GM18870 (cell line): Measurements from ENCODE around the gene CALN1.

Experiments
- ATAC-seq: cut with Tn5 transposase; IDR thresholded peaks from one replicate; pipeline ENCODE4 v1.9.1; 2021; ENCODE audit warnings: moderate library complexity; ENCODE audit not compliant: unreplicated experiment

The CALN1 gene

DNA sequence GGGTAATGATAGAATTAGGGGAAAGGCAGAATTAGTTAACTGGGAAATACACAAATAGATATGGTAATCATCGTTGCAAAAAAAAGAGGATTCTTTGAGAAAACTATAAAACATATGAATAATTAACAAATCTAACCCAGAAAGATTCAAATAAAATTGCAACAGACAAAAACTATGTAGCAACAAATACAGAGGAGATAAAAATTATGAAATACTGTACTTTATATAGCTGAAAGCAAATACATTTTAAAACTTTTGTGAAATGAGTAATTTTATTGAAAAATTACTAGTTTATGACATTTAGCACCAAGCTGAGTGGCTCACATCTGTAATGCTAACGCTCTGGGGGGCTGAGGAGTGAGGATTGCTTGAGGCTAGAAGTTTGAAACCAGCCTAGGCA, 356.7 kb downstream of the CALN1 start:
- no peak for ATAC-seq

DNA sequence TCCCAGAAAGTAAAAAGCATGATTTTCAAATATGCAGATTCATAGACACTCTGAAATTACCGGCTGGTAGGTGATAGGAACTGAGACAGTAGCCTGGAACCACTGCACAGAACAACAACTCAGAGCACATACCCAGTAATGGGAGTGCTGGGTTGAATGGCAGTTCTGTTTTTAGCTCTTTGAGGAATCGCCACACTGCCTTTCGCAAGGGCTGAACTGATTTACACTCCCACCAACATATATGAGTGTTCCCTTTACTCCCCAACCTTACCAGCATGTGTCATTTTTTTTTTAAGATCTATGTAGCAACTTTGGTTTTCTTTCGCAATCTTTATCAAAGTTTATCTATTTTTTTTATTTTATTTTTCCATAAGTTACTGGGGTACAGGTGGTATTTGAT, 358.8 kb downstream of the CALN1 start:
- no peak for ATAC-seq

DNA sequence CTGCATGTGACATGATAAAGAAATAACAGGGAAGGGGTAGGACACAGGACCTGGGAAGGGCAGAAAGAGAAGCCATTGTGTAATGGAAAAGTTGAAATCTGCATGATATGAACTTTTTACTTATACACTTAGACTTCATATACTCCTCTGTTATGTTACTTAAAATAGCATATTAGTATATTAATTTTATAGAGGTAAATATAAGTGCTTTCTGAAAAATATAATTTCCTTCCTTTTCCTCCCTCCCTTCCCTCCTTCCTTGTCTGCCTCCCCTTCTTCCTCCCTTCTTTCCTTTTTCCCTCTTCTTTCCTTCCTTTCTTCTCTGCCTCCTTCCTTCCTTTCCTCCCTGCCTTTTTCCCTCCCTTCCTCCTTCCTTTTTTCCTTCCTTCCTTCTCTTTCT, 363.7 kb downstream of the CALN1 start:
- no peak for ATAC-seq

DNA sequence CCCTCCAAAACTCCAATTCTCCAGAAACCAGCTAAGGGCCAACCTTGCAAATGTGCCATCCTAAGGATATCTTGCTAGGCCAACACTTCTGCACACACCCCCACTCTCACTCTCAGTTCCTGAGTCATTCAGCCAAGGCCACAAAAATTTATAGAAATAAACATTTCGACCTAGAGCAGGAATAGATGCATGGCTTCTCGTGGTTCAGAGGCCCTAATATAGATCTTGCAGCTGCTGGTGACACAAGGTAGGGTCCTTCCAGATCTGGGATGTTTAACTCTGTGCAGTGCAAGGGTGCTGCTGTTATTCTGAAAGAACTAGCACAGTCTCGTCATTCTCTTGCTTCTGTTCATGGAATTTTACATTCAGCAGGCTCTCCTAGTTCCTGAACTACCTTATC, 369.3 kb downstream of the CALN1 start:
- ATAC-seq: no peak

DNA sequence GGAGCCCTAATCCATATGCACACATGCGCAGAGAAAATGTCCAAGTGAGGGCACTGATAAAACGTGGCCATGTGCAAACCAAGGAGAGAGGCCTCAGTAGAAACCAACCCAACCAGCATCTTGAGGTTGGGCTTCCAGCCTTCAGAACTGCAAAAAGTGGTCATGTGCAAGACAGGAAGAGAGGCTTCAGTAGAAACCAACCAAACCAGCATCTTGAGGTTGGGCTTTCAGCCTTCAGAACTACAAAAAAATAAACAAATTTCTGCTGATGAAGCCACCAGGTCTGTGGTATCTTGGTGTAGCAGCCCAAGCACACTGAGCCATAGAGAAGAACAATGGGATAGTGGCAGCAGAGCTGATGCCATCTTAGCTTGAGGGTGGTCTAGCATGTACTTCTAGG, 371.5 kb downstream of the CALN1 start:
- ATAC-seq: no peak

DNA sequence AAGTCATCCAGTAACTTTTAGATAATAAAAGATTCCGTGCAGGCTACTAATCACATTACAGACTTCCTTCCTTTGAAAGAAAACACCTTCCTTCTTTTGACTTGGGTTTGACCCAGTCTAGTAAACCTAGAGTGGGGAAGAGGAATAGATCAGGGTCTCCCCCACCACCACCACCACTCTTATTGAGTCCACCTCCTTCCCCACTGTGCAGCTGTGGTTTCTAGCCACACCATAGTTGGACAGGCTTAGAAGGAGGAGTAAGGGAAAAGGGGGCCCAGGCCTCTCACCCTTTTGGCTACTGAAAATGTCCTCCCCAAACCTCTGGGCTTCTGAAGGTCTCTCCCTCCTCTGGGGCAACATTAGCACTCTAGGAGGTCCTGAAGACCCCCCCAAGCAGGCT, 372.7 kb downstream of the CALN1 start:
- no peak for ATAC-seq

DNA sequence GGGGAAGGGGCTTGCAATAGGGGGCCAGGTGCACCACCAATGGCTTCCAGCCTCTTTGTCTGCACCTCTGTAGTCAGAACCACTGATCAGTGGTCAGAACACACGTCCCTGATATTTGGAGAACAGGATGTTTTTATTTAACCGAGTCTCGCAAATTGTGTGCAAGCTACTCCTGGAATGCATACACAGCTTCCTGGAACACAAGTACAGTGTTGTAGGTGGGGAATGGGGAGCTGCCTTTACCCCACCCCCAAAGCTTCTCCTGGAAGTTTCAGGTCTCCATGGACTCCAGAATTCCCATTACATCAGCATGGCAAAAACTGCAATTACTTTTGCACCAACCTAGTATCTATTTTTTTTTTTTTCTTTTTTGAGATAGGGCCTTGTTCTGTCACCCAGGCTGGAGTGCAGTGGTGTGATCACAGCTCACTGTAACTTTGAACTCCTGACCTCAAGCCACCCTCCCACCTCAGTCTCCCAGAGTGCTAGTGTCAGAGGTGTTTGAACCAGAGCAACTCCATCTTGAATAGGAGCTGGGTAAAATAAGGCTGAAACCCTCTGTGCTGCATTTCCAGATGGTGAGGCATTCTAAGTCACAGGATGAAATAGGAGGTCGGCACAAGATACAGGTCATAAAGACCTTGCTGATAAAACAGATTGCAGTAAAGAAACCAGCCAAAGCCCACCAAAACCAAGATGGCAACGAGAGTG, 374.0 kb downstream of the CALN1 start:
- ATAC-seq: no peak

DNA sequence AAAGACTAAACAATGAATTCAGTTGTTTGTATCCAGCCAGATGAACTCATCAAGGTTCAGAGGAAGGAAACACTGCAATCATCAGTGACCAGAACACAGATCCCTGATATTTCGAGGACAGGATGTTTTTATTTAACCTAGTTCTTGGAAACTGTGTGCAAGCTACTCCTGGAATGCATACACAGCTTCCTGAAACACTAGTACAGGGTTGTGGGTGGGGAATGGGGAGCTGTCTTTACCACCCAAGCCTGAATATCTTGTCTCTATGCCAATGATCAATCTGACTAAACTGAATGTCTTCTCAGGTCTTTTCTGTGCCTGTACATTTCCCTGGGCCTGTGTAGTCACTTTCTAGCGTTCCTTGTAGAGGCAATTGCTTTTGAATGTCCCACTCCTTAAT, 374.6 kb downstream of the CALN1 start:
- ATAC-seq: no peak

DNA sequence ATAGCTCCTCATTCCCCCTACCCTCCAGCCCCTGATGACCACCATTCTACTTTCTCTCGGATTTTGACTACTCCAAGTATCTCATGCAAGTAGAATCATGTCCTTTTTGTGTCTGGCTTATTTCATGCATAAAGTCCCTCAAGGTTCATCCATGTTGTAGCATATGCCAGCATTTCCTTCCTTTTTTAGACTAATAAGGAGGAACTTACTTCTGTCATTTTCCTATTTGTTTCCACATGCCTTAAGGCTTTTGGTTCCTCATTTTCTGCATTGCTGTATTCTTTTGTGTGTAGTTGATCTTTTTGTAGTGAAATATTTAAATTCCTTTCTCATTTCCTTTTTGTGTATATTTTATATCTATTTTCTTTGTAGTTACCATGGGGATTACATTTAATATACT, 376.9 kb downstream of the CALN1 start:
- ATAC-seq: no peak

DNA sequence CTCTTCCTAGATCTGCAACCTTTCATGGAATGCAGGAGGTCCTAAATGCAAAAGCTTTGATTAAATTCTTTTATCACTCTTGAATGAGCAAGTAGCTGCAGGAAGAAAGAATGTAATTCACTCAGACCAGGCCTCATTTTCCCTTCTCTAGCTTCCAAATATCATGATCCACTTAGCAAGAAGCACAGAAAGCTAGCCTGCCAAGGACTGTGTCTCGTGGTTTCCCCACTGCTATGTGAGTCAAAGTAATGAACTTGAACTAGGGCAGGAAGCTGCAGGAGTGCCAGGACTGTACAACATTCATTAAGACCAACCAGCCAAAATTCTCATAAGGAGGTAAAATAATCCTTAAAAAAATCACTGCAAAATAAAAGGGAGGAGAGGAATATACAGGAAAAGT, 379.2 kb downstream of the CALN1 start:
- ATAC-seq: no peak

DNA sequence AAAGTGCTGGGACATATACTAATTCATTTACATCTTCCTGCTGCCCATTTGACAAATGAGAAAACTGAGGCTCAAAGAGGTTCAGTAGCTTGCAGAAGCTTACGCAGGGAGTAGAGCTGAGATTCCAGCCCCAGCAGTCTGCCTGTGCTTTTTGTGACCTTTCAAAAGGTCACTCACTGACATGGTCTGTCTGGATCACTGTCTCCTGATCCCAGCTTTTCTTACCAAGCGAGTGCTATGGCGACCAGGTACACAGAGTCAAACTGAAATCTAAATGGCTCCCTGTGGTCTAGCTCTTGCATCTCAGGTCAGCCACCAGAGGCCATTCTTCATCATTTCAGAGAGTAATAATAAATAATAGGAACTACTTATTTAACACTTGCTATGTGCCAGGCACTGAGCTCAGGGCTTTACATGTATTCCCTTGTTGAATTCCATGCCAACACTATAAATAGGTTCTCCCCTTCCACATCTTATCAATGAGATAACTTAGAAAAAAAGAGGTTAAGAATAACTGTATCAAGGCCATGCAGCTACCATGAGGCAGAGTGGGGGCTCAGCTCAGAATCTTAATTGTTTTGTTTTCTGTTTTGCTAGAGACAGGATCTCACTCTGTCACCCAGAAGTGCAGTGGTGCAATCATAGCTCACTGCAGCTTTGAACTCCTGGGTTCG, 381.0 kb downstream of the CALN1 start:
- ATAC-seq: no peak

DNA sequence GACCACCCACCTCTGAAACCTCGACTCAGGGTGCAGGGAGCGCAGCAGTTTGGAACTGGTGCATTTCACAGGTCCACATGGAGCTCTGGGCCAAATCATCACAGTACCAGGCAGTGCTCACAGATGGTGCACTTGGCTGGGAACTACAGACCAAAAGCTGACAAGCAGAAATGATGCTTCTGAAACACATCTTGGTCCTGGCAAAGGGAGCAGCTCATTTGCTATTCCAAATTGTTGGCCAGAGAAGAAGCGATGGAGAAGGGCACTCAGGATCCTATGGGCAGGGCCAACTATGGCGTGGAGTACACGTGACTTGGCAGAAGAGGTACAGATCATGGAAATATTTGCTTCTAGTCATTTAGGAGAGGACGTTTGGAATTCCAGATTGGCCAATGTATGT, 383.9 kb downstream of the CALN1 start:
- ATAC-seq: no peak

DNA sequence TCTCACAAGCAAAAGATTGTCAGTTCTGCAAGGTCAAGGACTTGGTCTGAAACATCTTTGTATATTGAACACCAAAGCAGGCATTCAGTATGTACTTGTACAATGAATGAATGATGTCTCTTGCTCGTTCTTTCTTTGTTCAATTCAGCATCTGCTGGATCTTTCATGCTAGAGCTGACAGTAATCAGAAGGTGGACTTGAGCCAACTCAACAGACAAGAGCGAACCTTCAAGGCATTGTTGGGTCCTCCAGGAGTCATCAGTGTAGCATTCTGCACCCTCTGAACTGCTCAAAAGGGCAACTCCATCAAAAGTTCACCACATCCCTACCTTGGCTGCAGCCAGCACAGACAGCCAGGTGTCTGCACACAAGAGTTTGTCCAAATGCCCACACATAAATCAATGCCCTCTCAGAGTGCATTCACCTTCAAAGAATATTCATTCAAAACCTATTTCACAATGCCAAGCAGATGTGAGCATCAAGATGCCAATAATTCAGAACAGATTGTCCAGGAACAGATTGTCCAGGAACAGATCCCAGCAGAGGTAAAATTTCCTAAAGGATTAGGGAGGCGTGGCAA, 386.7 kb downstream of the CALN1 start:
- no peak for ATAC-seq

DNA sequence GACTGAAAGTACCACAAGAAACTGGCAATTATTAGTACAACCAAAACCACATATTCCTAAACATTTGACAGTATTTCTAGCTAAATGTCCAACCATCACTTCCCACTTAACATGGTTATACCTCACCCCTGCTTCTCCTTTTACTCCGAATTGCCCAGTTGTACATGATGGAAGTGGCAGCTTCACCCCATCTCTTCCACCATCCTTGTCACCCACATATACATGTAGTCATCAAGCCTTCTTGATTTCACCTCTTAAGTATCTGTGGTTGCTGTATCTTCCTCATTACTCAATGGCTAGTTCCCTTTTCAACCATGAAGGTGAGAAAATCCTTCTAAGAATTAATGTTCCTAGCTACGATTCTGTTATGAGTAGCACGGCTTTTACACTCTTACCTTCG, 388.2 kb downstream of the CALN1 start:
- ATAC-seq: no peak

DNA sequence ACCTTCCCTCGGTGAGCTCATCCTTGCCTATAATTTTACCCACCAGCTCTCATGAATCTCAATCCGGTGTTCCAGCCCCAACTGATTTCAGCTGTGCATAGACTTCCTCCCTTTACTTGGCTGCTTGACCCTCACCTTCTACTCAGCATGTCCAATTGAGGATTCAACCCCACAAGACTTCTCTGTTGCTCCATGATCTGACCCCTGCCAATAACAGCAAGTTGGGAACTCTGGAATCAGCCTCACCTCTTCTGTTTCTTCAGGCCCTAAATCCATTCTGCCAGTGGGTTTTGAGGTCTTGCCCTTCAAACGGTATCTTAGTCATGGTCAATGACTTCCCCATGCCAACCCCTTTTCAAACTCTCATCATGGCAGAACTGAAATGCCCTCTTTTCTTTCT, 390.4 kb downstream of the CALN1 start:
- ATAC-seq: no peak

DNA sequence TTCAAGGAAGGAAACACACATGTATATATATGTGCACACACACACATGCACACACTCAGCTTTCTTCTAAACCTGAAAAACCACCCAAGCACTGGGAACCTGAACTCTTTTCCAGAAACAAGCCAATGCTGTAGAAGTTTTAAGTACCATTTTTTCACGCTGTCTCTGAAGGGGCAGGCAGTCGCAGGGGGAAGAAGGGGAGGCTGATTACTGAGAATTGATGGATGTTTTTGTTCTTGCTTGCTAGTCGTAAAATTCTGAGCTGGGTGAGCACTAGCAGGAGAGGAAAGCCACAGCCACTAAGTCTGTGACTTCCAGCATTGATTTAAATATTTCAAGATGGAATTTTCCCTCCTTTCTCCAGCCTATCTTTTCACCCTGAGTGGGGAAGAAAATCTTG, 391.8 kb downstream of the CALN1 start:
- ATAC-seq: no peak

DNA sequence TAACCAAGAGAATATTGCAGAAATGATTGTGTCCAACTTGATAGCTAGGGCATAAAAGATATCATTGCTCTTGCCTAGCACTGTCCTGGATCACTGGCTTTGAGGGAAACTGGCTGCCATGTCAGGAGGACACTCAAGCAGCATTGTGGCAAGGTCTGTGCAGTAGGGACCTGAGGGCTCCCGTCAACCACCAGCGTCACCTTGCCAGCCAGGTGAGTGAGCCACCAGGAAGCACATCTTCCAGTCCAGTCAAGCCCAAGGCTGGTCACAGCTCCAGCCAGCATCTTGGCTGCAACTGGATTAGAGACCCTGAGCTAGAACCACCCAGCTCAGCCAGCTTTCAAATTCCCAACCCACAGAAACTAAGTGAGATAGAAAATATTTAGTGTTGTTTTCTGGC, 392.7 kb downstream of the CALN1 start:
- no peak for ATAC-seq

DNA sequence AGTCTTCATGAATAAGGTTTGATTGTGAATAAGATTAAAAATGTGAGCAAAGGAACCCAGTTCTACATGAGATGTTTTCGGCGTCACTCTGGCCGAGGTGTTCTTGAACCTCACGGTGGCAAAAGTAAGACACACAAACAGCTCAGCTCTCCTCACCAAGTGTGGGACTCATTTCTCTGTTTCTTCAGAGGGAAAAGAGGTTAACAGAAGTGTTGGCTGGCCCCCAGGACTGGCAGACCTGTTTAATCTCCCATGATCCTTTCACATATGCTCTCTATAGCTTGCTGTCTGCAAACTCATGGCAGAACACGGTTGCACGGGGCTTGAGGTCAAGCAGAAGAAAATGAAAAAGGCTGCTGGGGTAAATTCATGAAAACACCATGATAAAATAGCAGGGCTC, 394.4 kb downstream of the CALN1 start:
- ATAC-seq: no peak

DNA sequence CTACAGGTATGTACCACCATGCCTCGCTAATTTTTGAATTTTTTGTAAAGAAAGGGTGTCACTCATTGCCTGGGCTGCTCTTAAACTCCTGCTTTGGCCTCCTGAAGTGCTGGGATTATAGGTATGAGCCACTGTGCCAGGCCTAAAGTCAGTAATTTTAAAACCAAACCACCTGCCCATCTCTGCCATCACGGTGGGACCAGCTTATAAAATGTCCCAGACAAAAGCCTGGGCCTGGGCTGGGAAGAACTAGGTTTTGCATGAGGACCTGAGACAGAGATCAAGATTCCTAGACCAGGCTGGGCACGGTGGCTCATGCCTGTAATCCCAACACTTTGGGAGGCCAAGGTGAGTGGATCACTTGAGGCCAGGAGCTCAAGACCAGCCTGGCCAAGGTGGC, 395.6 kb downstream of the CALN1 start:
- ATAC-seq: no peak

DNA sequence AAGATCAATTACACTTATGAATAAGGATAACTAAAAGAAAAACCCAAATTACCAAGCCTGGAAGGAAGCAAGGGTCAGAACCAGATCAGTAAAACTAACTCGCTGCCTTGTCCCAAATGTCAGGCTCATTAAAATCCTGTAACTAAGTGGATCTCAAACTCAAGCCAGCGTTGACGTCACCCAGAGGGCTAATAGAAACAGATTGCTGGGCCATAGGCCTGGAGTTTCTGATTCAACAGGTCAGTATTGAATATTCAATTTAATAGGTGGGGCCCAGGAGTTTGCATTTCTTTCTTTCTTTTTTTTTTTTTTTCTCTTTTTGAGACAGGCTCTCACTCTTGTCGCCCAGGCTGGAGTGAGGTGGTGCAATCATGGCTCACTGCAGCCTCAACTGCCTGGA, 397.0 kb downstream of the CALN1 start:
- ATAC-seq: no peak

DNA sequence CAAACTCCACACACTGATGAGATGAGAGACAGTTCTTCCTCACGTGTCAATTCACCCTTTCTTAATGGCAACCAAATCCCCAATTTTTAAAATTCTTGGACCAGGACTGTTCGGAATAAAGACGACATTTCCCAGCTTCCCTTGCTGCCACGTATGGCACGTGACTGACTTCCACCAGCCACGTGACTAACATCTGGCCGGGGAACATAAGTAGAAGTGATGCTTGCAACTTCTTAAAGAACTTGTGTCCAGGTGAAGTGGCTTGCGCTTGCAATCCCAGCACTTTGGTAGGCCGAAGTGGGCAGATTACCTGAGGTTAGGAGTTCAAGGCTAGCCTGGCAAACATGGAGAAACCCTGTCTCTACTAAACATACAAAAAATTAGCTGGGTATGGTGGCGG, 405.1 kb downstream of the CALN1 start:
- ATAC-seq: no peak

DNA sequence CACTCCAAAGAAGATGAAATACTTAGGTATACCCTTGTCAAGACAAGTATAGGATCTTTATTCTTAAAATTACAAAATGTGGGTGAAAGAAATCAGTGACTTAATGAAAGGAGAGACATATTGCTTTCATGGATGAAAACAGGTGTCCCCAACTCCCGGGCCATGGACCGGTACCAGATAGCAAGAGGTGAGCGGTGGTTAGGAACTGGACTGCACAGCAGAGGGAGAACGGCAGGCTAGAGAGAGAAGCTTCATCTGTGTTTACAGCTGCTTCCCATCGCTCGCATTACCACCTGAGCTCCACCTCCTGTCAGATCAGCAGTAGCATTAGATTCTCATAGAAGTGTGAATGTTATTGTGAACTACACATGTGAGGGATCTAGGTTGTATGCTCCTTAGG, 408.9 kb downstream of the CALN1 start:
- ATAC-seq: no peak

DNA sequence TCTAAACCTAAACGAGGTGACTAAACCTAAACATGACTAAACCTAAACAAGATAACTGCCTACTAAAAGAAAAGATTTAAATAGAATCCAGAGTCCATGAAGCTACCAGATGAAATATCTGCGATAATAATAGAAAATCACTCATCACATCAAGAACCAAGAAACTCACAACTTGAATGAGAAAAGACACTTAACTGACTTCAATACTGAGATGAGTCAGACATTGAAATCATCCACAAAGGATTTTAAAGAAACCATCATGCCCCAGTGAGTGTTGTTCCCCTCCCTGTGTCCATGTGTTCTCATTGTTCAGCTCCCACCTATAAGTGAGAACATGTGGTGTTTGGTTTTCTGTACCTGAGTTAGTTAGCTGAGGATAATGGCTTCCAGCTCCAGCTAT, 416.0 kb downstream of the CALN1 start:
- no peak for ATAC-seq
